HepG2 (cell line): ENCODE results near the gene PPP1CB. TPM values are rescaled to one million over a fixed set of nuclear protein-coding genes. Genes with fewer than 3 reads are reported as not detected.
A peak's percentile ranks its signal among the peaks of the same experiment; 100 is the strongest.

Source experiments
- ATAC-seq: fragments of 200-7000 bp; cut with Tn5 transposase; 3 replicates; pipeline ENCODE4 v1.9.1; 2020; ENCODE audit warnings: mild to moderate bottlenecking, moderate library complexity
- BruUV-seq: library from RNA; stranded (reverse); fragments of 400-500 nt; replicated peaks from 2 replicates; lab custom pipeline; 2021; lab: Mats Ljungman, UMichigan
- CTCF ChIA-PET: fragments of 300-600 bp; formaldehyde crosslinking; extraction: SDS; loops from one replicate; lab custom pipeline; 2021; ENCODE audit warnings: low total read pairs, inconsistent platforms, low intra/inter-chr PET ratio; lab: Yijun Ruan, JAX
- POLR2A ChIA-PET: fragments of 350-600 bp; sonication (Branson Sonifier 250); formaldehyde crosslinking; loops from one replicate; lab custom pipeline; 2020; ENCODE audit warnings: antibody characterized with exemption, inconsistent platforms; lab: Yijun Ruan, JAX
- DNase-seq: peaks from one replicate; pipeline ENCODE4 v3.0.0-alpha.2; 2015; ENCODE audit warnings: low spot score
- FAIRE-seq: peaks from 3 replicates; lab custom pipeline; 2011; peaks lifted over from hg19 to GRCh38; lab: Jason Lieb, UNC
- H2AFZ ChIP-seq: one replicate; pipeline ENCODE4 v1.6.1; 2011; ENCODE audit warnings: low read length, inconsistent platforms
- H3K27ac ChIP-seq: fragments of 300-600 bp; 3 replicates; pipeline ENCODE4 v1.8.0; 2011; ENCODE audit warnings: mixed run types, mild to moderate bottlenecking, mixed read lengths, low read length, inconsistent platforms; ENCODE audit not compliant: insufficient read depth; ENCODE audit errors: extremely low read length
- H3K27me3 ChIP-seq, 2 experiments: fragments of 200-600 bp in 1 of 2; 2 replicates in 1 of 2; 3 replicates in 1 of 2; pipeline versions ENCODE4 v1.6.0 to v1.8.0; 2011; ENCODE audit warnings: low read length in 2 of 2, mild to moderate bottlenecking in 2 of 2, moderate library complexity in 2 of 2, inconsistent platforms in 1 of 2; ENCODE audit not compliant: insufficient read depth in 2 of 2, control insufficient read depth in 1 of 2
- H3K36me3 ChIP-seq, 2 experiments: fragments of 200-600 bp in 1 of 2; replicated peaks in 1 of 2; 2 replicates in 1 of 2; 3 replicates in 1 of 2; pipeline versions ENCODE4 v1.5.1 to v1.8.0; 2011; ENCODE audit warnings: low read length in 2 of 2, inconsistent platforms in 1 of 2; ENCODE audit not compliant: insufficient read depth in 2 of 2, control insufficient read depth in 1 of 2
- H3K4me1 ChIP-seq: 2 replicates; pipeline ENCODE4 v1.5.1; 2012; ENCODE audit warnings: low read length, inconsistent platforms; ENCODE audit not compliant: insufficient read depth
- H3K4me2 ChIP-seq: 2 replicates; pipeline ENCODE4 v1.6.0; 2011; ENCODE audit warnings: low read depth, low read length, inconsistent platforms
- H3K4me3 ChIP-seq, 3 experiments: fragments of 200-600 bp in 1 of 3; sonication (generic), shearing (Covaris generic) in 1 of 3; replicated peaks in 1 of 3; 2 replicates each; pipeline ENCODE4 v1.5.1; 2011 to 2016; ENCODE audit warnings: low read length in 3 of 3, inconsistent platforms in 2 of 3, low read depth in 2 of 3, mild to moderate bottlenecking in 2 of 3, control low read depth in 1 of 3, mixed read lengths in 1 of 3; ENCODE audit not compliant: insufficient read depth in 1 of 3
- H3K79me2 ChIP-seq: one replicate; pipeline ENCODE4 v1.6.1; 2011; ENCODE audit warnings: low read length, inconsistent platforms; ENCODE audit not compliant: insufficient read depth
- H3K9ac ChIP-seq: 2 replicates; pipeline ENCODE4 v1.6.0; 2011; ENCODE audit warnings: mild to moderate bottlenecking, low read depth, low read length, inconsistent platforms; ENCODE audit not compliant: insufficient read depth
- H3K9me3 ChIP-seq: 2 replicates; pipeline ENCODE4 v1.5.1; 2012; ENCODE audit warnings: mild to moderate bottlenecking, low read length
- H4K20me1 ChIP-seq: 2 replicates; pipeline ENCODE4 v1.6.0; 2011; ENCODE audit warnings: inconsistent platforms, mild to moderate bottlenecking, low read length, moderate library complexity; ENCODE audit not compliant: insufficient read depth
- EP300 ChIP-seq, 3 experiments: sonication (generic) in 1 of 3; formaldehyde crosslinking in 1 of 3; IDR thresholded peaks; 2 replicates each; pipeline versions ENCODE4 v1.5.1 to v1.6.1; 2011 to 2020; ENCODE audit warnings: low read depth in 2 of 3, low read length in 2 of 3, borderline replicate concordance in 1 of 3, improper control_type of control experiment in 1 of 3, mild to moderate bottlenecking in 1 of 3, missing genetic modification reagents in 1 of 3, moderate library complexity in 1 of 3
- NBN ChIP-seq: fragments of 450-650 bp; conservative IDR thresholded peaks from 2 replicates; pipeline ENCODE4 v1.6.1; 2017
- NCOA2 ChIP-seq: sonication (generic); formaldehyde crosslinking; IDR thresholded peaks from 2 replicates; pipeline ENCODE4 v1.8.0; 2022; ENCODE audit warnings: inconsistent platforms
- NPAS2 ChIP-seq: sonication (generic); formaldehyde crosslinking; IDR thresholded peaks from 2 replicates; pipeline ENCODE4 v1.8.0; 2022; ENCODE audit warnings: mild to moderate bottlenecking, missing genetic modification reagents, borderline replicate concordance
- SNRNP70 ChIP-seq: fragments of 200-400 bp; formaldehyde crosslinking; IDR thresholded peaks from 2 replicates; pipeline ENCODE4 v1.6.1; 2017; ENCODE audit warnings: mild to moderate bottlenecking, low read depth, low read length, moderate library complexity
- ZNF180 ChIP-seq: sonication (generic); formaldehyde crosslinking; IDR thresholded peaks from 2 replicates; pipeline ENCODE4 v1.4.0; 2020; ENCODE audit warnings: low read depth, missing genetic modification reagents, borderline replicate concordance
- ZNF33A ChIP-seq: sonication (generic); formaldehyde crosslinking; IDR thresholded peaks from 2 replicates; pipeline ENCODE4 v1.5.1; 2020; ENCODE audit warnings: missing genetic modification reagents, mild to moderate bottlenecking, moderate library complexity, borderline replicate concordance
- WGBS: methylation state at CpG from one replicate; pipeline ENCODE4 v1.1.6; 2017; ENCODE audit warnings: low lambda C conversion rate; 5-methylcytosine and 5-hydroxymethylcytosine counted together
- in situ Hi-C: cut with HindIII; loops from 2 replicates; pipeline ENCODE4 v1.10.0; 2017; ENCODE audit warnings: low pct_unique_long_range_greater_than_20kb; ENCODE audit not compliant: extremely low pct_ligation_motif_present
- intact Hi-C: fragments of 100-400 bp; cut with micrococcal nuclease; formaldehyde crosslinking; loops from one replicate; pipeline ENCODE4 v1.10.0; 2022; ENCODE audit not compliant: unreplicated experiment
- polyA plus RNA-seq, 8 experiments: library from polyadenylated mRNA; depleted of rRNA in 3 of 8; stranded (reverse) in 7 of 8; unstranded in 1 of 8; fragments of >200 nt; fragmentation: Illumina TruSeq in 4 of 8; extraction: Trizol in 4 of 8; gene quantifications; 2 replicates each; pipeline versions ENCODE4 v1.2.1 to v1.2.3, GENCODE V29; 2011 to 2016; ENCODE audit warnings: low read depth in 4 of 8, missing spikeins in 1 of 8, mixed read lengths in 1 of 8; ENCODE audit not compliant: insufficient read depth in 1 of 8
- total RNA-seq, 5 experiments: library from RNA; depleted of rRNA; stranded (reverse); fragments of >200 nt; fragmentation: Illumina TruSeq; extraction: Trizol; gene quantifications; 2 replicates each; pipeline ENCODE4 v1.2.3, GENCODE V29; 2016; ENCODE audit warnings: low read depth in 1 of 5
- TF ChIP-seq, protein P1 (sequence below): sonication (generic); formaldehyde crosslinking; IDR thresholded peaks from 2 replicates; pipeline ENCODE4 v1.5.1; 2020; ENCODE audit warnings: missing genetic modification reagents, mild to moderate bottlenecking, borderline replicate concordance

The PPP1CB gene
- total and polyA plus RNA-seq, 2 of the 13 experiments (the other 11 are each of a cell fraction or from before 2014, with no cell fraction given): 46.9 to 109 TPM

DNA sequence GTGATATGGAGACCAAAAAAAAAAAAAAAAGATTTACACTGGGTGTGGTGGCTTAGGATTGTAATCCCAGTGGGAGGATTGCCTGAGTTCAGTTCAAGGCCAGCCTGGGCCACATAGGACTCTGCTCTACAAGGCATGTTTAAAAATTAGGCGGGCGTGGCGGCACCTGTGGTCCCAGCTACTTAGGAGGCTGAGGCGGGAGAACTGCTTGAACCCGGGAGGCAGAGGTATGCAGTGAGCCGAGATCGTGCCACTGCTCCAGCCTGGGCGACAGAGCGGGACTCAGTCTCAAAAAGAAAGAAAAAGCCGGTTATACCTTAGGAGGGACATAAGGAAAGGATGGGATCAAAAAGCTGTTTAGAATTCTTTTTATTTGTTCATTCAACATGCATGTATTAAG is 58.3 kb downstream of the PPP1CB start:
- intact Hi-C loops: no loop called here
- WGBS: 95% methylated on average over 10 of the region's 10 CpGs
- ChIA-PET POLR2A (no interaction called here), CTCF (no interaction called here)
- Histone ChIP-seq H4K20me1 (no peaks in the 10 kb centered on the region), H3K9ac (no peak overlapping the region), H3K36me3 (peaks cover 3 to 4% of the 10 kb centered on the region in 2 experiments; a peak in 1 of 5 replicates), H3K4me1 (no peaks in the 10 kb centered on the region), H3K79me2 (no peaks in the 10 kb centered on the region), H3K4me3 (no peak overlapping the region), H3K27ac (no peak overlapping the region), H2AFZ (no peak overlapping the region), H3K27me3 (no peaks in the 10 kb centered on the region), H3K9me3 (no peaks in the 10 kb centered on the region), H3K4me2 (no peak overlapping the region)
- DNase-seq: no peak
- in situ Hi-C loops: no loop called here
- no TSS peak for BruUV-seq
- FAIRE-seq: no peak
- ATAC-seq: peak; percentile 9; the same call in 2 of the 3 replicates
- TF ChIP-seq, protein P1, sequence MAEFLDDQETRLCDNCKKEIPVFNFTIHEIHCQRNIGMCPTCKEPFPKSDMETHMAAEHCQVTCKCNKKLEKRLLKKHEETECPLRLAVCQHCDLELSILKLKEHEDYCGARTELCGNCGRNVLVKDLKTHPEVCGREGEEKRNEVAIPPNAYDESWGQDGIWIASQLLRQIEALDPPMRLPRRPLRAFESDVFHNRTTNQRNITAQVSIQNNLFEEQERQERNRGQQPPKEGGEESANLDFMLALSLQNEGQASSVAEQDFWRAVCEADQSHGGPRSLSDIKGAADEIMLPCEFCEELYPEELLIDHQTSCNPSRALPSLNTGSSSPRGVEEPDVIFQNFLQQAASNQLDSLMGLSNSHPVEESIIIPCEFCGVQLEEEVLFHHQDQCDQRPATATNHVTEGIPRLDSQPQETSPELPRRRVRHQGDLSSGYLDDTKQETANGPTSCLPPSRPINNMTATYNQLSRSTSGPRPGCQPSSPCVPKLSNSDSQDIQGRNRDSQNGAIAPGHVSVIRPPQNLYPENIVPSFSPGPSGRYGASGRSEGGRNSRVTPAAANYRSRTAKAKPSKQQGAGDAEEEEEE (CRISPR knock-in tag): no peak
- TF ChIP-seq NPAS2 (CRISPR knock-in tag): no peak
- no peak for TF ChIP-seq ZNF180 (CRISPR knock-in tag)
- no peak for TF ChIP-seq EP300 (IDR thresholded peaks at IDR 0.05; ENCODE audit: low read depth in 2 of 2, low read length in 2 of 2)
- no peak for TF ChIP-seq EP300 (CRISPR knock-in tag; IDR thresholded peaks at IDR 0.05; ENCODE audit: borderline replicate concordance)
- no peak for TF ChIP-seq NCOA2 (CRISPR knock-in tag)
- no peak for TF ChIP-seq ZNF33A (CRISPR knock-in tag)
- no peak for TF ChIP-seq SNRNP70
- TF ChIP-seq NBN: no peak
